ENCODE data around the gene FBXO27. TPM values are rescaled to one million over a fixed set of nuclear protein-coding genes. Genes with fewer than 3 reads are reported as not detected.

The FBXO27 gene
- total RNA-seq, 2 donors from 2014 or later = 5.1 to 7.2 TPM

DNA sequence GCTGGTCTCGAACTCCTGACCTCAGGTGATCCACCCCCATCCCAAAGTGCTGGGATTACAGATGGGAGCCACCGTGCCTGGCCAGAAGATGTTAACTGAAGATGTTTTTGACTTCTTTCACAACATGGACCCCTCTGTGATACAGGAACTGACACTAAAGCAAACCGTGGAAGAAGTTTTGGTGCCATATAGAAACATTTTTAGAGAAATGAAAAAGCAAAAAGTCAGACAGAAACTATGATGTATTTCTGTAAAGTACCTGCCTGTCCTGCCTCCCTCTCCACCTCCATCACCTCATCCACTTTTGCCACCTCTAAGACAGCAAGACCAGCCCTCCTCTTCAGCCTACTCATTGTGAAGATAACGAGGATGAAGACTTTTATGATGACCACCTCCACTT, 11.3 kb downstream of the FBXO27 start:
- H3K4me1 ChIP-seq = no peaks in the 10 kb centered on the region
- TF ChIP-seq, protein P1, sequence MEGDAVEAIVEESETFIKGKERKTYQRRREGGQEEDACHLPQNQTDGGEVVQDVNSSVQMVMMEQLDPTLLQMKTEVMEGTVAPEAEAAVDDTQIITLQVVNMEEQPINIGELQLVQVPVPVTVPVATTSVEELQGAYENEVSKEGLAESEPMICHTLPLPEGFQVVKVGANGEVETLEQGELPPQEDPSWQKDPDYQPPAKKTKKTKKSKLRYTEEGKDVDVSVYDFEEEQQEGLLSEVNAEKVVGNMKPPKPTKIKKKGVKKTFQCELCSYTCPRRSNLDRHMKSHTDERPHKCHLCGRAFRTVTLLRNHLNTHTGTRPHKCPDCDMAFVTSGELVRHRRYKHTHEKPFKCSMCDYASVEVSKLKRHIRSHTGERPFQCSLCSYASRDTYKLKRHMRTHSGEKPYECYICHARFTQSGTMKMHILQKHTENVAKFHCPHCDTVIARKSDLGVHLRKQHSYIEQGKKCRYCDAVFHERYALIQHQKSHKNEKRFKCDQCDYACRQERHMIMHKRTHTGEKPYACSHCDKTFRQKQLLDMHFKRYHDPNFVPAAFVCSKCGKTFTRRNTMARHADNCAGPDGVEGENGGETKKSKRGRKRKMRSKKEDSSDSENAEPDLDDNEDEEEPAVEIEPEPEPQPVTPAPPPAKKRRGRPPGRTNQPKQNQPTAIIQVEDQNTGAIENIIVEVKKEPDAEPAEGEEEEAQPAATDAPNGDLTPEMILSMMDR (IDR thresholded peaks at IDR 0.05) = no peak
- no peak for DNase-seq (ENCODE audit: low spot score)
- no peaks in the 10 kb centered on the region for H3K27me3 ChIP-seq
- H3K4me3 ChIP-seq = no peak overlapping the region
- H3K36me3 ChIP-seq = no peaks in the 10 kb centered on the region
- no peaks in the 10 kb centered on the region for H3K9me3 ChIP-seq
- no peak overlapping the region for H3K27ac ChIP-seq

DNA sequence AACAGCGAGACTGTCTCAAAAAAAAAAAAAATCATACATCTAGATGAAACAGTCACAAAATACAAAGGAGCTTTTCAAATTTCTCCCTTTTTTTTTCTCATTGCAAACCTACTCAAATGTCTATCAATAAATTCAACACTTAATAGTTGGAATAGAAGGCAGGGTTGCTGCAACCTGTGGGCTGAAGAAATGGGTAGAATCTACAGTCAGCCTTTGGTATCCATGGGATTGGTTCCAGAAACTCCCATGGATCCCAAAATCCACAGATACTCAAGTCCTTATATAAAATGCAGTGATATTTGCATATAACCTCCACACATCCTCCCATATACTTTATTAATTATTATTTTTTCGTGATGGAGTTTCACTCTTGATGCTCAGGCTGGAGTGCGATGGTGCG, 14.7 kb downstream of the FBXO27 start:
- Histone ChIP-seq H3K4me3 (no peak overlapping the region), H3K9me3 (no peaks in the 10 kb centered on the region), H3K36me3 (no peaks in the 10 kb centered on the region), H3K4me1 (no peaks in the 10 kb centered on the region), H3K27ac (no peak overlapping the region), H3K27me3 (no peaks in the 10 kb centered on the region)
- no peak for DNase-seq (ENCODE audit: low spot score)
- TF ChIP-seq, protein P1 (IDR thresholded peaks at IDR 0.05) = no peak

DNA sequence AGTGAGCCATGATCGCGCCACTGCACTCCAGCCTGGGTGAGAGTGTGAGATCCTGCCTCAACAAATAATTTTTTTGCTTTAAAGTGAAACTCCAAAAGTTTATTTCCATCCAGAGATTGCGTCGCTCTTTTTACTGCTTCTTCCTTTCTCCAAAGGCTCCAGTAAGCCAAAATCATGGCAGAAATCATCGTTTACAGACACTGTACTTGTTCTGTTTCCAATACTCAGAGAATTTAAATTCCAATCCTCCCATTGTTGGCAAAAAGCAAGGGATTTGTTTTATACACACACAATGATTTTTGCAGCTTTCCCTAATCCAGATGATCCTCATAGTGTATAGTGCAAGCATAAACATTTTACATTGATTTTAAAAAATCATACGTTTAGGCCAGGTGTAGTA, 15.3 kb downstream of the FBXO27 start:
- TF ChIP-seq, protein P1 (IDR thresholded peaks at IDR 0.05) = no peak
- Histone ChIP-seq H3K27ac (no peak overlapping the region), H3K36me3 (no peaks in the 10 kb centered on the region), H3K27me3 (no peaks in the 10 kb centered on the region), H3K4me3 (no peak overlapping the region), H3K9me3 (no peaks in the 10 kb centered on the region), H3K4me1 (no peaks in the 10 kb centered on the region)
- no peak for DNase-seq (ENCODE audit: low spot score)

DNA sequence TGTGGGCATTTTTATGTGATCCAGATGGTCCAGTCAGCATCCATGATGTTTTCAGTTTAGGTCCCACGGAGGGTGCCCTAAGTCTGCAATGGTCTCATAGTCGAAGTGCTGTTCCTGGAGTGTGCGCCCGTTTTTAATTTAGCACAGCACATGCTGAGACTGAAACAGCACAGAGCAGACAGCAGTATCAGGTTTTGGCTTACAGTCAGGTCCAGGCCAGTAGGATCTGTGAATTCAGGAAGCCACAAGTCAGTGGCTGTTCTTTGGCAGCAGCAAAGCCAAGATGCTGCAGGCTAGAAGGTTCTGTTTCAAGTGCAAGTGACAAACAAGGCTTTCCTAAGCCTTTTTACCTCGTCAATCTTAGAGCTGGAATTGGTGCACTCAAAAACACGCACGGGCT, 18.3 kb downstream of the FBXO27 start:
- Histone ChIP-seq H3K27me3 (no peaks in the 10 kb centered on the region), H3K9me3 (no peaks in the 10 kb centered on the region), H3K36me3 (no peaks in the 10 kb centered on the region), H3K4me1 (no peaks in the 10 kb centered on the region), H3K27ac (no peak overlapping the region), H3K4me3 (no peak overlapping the region)
- TF ChIP-seq, protein P1 (IDR thresholded peaks at IDR 0.05) = no peak
- DNase-seq (ENCODE audit: low spot score) = no peak

DNA sequence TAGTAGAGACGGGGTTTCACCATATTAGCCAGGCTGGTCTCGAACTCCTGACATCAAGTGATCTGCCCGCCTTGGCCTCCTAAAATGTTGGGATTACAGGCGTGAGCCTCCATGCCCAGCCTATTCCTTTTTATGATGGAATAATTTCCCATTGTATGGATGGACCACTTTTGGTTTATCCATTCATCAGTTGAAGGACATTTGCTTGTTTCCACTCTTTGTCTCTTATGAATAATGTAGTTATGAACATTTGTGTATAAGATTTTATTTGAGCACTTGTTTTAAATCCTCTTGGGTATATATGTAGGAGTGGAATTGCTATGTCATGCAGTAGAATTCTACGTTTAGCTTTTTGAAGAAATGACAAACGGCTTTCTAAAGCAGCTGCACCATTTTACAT, 23.3 kb downstream of the FBXO27 start:
- TF ChIP-seq, protein P1 (IDR thresholded peaks at IDR 0.05) = no peak
- H3K36me3 ChIP-seq = no peaks in the 10 kb centered on the region
- H3K4me3 ChIP-seq = no peak overlapping the region
- H3K27ac ChIP-seq = no peak overlapping the region
- no peaks in the 10 kb centered on the region for H3K9me3 ChIP-seq
- H3K4me1 ChIP-seq = no peaks in the 10 kb centered on the region
- H3K27me3 ChIP-seq = no peaks in the 10 kb centered on the region
- DNase-seq (ENCODE audit: low spot score) = no peak

DNA sequence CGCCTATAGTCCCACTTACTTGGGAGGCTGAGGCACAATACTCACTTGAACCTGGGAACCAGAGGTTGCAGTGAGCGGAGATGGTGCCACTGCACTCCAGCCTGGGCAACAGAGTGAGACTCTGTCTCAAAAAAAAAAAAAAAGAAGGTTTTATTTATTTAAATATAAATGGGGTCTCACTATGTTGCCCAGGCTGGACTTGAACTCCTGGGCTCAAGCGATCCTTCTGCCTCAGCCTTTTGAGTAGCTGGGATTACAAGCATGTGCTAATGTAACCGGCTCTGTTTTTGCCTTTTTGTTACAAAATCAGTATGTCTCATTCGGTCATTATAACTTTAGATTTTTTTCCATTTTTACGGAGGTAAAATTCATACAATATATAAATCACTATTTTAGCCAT, 24.2 kb downstream of the FBXO27 start:
- no peak for DNase-seq (ENCODE audit: low spot score)
- Histone ChIP-seq H3K4me1 (no peaks in the 10 kb centered on the region), H3K36me3 (no peaks in the 10 kb centered on the region), H3K27ac (no peak overlapping the region), H3K4me3 (no peak overlapping the region), H3K9me3 (no peaks in the 10 kb centered on the region), H3K27me3 (no peaks in the 10 kb centered on the region)
- TF ChIP-seq, protein P1 (IDR thresholded peaks at IDR 0.05) = no peak
